ENCODE results near the gene DNAH10.

- TF ChIP-seq CTCF (IDR thresholded peaks at IDR 0.05) (peak in 4 of 12 donors; percentile 6 to 35 (median 22)), POLR2A (IDR thresholded peaks at IDR 0.05) (no peak)
Measured at GRCh38 chr12:123808167-123808566, 46.1 kb downstream of the DNAH10 start.
